ENCODE data around the gene MATCAP1. TPM values are rescaled to one million over a fixed set of nuclear protein-coding genes. Genes with fewer than 3 reads are reported as not detected.
A peak's percentile ranks its signal among the peaks of the same experiment; 100 is the strongest.

MATCAP1 gene
- total and polyA plus RNA-seq, 2 of the 13 experiments (the other 11 are each of a cell fraction or from before 2014, with no cell fraction given) = 11.2 to 24.5 TPM

GRCh38 chr16:67149276-67150046 lies 34.3 kb downstream of the MATCAP1 start (continued):
- TF ChIP-seq, protein P1, sequence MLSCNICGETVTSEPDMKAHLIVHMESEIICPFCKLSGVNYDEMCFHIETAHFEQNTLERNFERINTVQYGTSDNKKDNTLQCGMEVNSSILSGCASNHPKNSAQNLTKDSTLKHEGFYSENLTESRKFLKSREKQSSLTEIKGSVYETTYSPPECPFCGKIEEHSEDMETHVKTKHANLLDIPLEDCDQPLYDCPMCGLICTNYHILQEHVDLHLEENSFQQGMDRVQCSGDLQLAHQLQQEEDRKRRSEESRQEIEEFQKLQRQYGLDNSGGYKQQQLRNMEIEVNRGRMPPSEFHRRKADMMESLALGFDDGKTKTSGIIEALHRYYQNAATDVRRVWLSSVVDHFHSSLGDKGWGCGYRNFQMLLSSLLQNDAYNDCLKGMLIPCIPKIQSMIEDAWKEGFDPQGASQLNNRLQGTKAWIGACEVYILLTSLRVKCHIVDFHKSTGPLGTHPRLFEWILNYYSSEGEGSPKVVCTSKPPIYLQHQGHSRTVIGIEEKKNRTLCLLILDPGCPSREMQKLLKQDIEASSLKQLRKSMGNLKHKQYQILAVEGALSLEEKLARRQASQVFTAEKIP (CRISPR knock-in tag; IDR thresholded peaks at IDR 0.05; ENCODE audit: borderline replicate concordance) = no peak
- no peak for TF ChIP-seq ZSCAN25 (CRISPR knock-in tag; IDR thresholded peaks at IDR 0.05)
- no peak for TF ChIP-seq MYNN (CRISPR knock-in tag; IDR thresholded peaks at IDR 0.05; ENCODE audit: low read depth)
- TF ChIP-seq MBNL3 (CRISPR knock-in tag; conservative IDR thresholded peaks at IDR 0.05) = no peak
- TF ChIP-seq REL (CRISPR knock-in tag; conservative IDR thresholded peaks at IDR 0.05) = no peak
- no peak for TF ChIP-seq SCMH1 (CRISPR knock-in tag; IDR thresholded peaks at IDR 0.05; ENCODE audit: borderline replicate concordance)
- TF ChIP-seq POGZ (CRISPR knock-in tag; IDR thresholded peaks at IDR 0.05) = no peak
- no peak for TF ChIP-seq CBX1 (IDR thresholded peaks at IDR 0.05; ENCODE audit: low read depth)
- TF ChIP-seq GTF2F1 (IDR thresholded peaks at IDR 0.05; ENCODE audit: low read length) = no peak
- TF ChIP-seq ZNF878 (CRISPR knock-in tag; IDR thresholded peaks at IDR 0.05) = no peak
- no peak for TF ChIP-seq CBX2 (IDR thresholded peaks at IDR 0.05; ENCODE audit: low read depth, low read length)
- TF ChIP-seq CBX2 (CRISPR knock-in tag; IDR thresholded peaks at IDR 0.05; ENCODE audit: low read depth) = no peak
- peak; percentile 95 for TF ChIP-seq AGO1 (IDR thresholded peaks at IDR 0.05; ENCODE audit: low read depth, low read length, poor library complexity, severe bottlenecking)
- TF ChIP-seq, protein P2, sequence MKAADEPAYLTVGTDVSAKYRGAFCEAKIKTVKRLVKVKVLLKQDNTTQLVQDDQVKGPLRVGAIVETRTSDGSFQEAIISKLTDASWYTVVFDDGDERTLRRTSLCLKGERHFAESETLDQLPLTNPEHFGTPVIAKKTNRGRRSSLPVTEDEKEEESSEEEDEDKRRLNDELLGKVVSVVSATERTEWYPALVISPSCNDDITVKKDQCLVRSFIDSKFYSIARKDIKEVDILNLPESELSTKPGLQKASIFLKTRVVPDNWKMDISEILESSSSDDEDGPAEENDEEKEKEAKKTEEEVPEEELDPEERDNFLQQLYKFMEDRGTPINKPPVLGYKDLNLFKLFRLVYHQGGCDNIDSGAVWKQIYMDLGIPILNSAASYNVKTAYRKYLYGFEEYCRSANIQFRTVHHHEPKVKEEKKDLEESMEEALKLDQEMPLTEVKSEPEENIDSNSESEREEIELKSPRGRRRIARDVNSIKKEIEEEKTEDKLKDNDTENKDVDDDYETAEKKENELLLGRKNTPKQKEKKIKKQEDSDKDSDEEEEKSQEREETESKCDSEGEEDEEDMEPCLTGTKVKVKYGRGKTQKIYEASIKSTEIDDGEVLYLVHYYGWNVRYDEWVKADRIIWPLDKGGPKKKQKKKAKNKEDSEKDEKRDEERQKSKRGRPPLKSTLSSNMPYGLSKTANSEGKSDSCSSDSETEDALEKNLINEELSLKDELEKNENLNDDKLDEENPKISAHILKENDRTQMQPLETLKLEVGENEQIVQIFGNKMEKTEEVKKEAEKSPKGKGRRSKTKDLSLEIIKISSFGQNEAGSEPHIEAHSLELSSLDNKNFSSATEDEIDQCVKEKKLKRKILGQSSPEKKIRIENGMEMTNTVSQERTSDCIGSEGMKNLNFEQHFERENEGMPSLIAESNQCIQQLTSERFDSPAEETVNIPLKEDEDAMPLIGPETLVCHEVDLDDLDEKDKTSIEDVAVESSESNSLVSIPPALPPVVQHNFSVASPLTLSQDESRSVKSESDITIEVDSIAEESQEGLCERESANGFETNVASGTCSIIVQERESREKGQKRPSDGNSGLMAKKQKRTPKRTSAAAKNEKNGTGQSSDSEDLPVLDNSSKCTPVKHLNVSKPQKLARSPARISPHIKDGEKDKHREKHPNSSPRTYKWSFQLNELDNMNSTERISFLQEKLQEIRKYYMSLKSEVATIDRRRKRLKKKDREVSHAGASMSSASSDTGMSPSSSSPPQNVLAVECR (CRISPR knock-in tag; IDR thresholded peaks at IDR 0.05; ENCODE audit: borderline replicate concordance) = no peak
- TF ChIP-seq MEIS1 (CRISPR knock-in tag; IDR thresholded peaks at IDR 0.05; ENCODE audit: borderline replicate concordance) = no peak
- no peak for TF ChIP-seq ZNF431 (CRISPR knock-in tag; IDR thresholded peaks at IDR 0.05; ENCODE audit: borderline replicate concordance, low read depth)
- no peak for TF ChIP-seq FOXP1 (IDR thresholded peaks at IDR 0.05)
- TF ChIP-seq FOXP1 (CRISPR knock-in tag; IDR thresholded peaks at IDR 0.05) = no peak
- 0 out of 2 replicates have a peak, but pooled peaks have one; percentile 22 for TF ChIP-seq FOXK1 (CRISPR knock-in tag; IDR thresholded peaks at IDR 0.05; ENCODE audit: borderline replicate concordance, low read depth)
- TF ChIP-seq ZNF781 (CRISPR knock-in tag; IDR thresholded peaks at IDR 0.05; ENCODE audit: borderline replicate concordance, not compliant biosample characterization) = no peak
- TF ChIP-seq ZNF354B (CRISPR knock-in tag; IDR thresholded peaks at IDR 0.05) = no peak
- peak; percentile 70 for TF ChIP-seq HOXA3 (CRISPR knock-in tag; IDR thresholded peaks at IDR 0.05)
- no peak for TF ChIP-seq ZNF569 (CRISPR knock-in tag; IDR thresholded peaks at IDR 0.05; ENCODE audit: borderline replicate concordance)
- no peak for TF ChIP-seq ZNF503 (CRISPR knock-in tag; IDR thresholded peaks at IDR 0.05)

Measured in HepG2 (cell line).